GM13976 (cell line): ENCODE results near the gene CALN1.

Experiments
- DNase-seq: peaks from one replicate; pipeline ENCODE4 v3.0.0; 2012; ENCODE audit warnings: low spot score
- in situ Hi-C: fragments of 300-500 bp; cut with MboI; formaldehyde crosslinking; loops from one replicate; pipeline ENCODE4 v1.12.0; 2022; ENCODE audit warnings: low sequenced_read_pairs, mixed read lengths, inconsistent platforms; ENCODE audit not compliant: unreplicated experiment
- TF ChIP-seq, protein P1 (sequence below): IDR thresholded peaks from 2 replicates; pipeline ENCODE4 v1.5.1; 2012; ENCODE audit warnings: borderline replicate concordance, mild to moderate bottlenecking; ENCODE audit not compliant: insufficient read depth; ENCODE audit errors: extremely low read depth, missing control alignments, control extremely low read depth

Gene CALN1

DNA sequence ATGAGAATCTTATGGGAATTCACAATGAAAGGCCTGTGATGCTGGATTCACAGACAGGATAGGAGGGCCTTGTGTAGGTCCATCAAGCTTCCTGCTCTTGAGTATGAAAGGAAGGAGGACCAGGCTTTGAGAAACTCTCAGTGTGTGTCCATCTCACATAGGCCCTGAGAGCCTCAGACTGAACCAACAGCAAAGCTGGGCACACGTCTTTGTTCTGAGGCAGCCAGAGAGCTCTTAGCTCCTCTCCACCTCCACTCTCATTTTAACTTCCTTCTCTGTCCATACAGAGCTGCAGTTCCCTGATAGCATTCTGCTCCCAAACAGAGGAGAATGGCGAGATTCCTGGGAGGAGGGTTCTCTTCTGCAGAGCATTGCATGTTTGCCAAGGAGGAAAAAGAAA is 515.6 kb downstream of the CALN1 start:
- TF ChIP-seq, protein P1, sequence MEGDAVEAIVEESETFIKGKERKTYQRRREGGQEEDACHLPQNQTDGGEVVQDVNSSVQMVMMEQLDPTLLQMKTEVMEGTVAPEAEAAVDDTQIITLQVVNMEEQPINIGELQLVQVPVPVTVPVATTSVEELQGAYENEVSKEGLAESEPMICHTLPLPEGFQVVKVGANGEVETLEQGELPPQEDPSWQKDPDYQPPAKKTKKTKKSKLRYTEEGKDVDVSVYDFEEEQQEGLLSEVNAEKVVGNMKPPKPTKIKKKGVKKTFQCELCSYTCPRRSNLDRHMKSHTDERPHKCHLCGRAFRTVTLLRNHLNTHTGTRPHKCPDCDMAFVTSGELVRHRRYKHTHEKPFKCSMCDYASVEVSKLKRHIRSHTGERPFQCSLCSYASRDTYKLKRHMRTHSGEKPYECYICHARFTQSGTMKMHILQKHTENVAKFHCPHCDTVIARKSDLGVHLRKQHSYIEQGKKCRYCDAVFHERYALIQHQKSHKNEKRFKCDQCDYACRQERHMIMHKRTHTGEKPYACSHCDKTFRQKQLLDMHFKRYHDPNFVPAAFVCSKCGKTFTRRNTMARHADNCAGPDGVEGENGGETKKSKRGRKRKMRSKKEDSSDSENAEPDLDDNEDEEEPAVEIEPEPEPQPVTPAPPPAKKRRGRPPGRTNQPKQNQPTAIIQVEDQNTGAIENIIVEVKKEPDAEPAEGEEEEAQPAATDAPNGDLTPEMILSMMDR = no peak
- DNase-seq = no peak
- in situ Hi-C loops = no loop called here

DNA sequence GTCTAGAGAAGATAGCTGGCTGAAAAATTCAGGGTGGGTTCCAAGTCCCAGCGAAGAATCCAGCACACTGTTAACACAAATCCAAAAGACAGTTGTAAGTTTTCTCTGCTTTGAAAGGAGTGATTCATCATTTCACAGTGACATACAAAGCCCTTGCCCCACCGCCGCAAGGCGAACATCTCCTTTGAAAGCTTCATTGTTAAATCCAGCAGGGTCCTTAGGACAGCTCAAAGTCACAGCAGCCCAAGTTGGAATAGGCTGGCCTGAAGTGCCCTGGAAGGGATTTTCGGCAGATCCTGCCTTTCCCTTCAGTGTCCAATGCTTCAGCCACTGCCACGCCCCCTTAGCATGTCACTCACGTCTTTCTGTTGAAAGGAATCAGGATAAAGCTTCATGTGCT is 526.1 kb downstream of the CALN1 start:
- in situ Hi-C loops = no loop called here
- TF ChIP-seq, protein P1 = no peak
- DNase-seq = no peak

DNA sequence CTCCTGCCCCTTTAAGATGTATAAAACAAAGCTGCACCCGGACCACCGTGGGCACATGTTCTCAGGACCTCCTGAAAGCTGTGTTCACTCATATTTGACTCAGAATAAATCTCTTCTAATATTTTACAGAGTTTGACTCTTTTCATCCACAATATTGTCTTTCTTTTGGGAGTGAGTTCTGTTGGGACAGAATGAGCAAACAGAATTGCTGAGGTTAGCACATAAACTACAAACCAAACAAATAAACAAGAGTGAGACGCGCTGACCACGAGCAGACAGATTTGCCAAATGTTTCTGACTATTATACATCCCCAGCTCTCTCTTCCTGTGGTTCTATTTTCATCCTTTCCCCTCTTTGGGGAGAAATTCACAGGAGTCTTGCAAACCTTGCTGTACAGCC is 526.7 kb downstream of the CALN1 start:
- in situ Hi-C loops = no loop called here
- TF ChIP-seq, protein P1 = no peak
- no peak for DNase-seq

DNA sequence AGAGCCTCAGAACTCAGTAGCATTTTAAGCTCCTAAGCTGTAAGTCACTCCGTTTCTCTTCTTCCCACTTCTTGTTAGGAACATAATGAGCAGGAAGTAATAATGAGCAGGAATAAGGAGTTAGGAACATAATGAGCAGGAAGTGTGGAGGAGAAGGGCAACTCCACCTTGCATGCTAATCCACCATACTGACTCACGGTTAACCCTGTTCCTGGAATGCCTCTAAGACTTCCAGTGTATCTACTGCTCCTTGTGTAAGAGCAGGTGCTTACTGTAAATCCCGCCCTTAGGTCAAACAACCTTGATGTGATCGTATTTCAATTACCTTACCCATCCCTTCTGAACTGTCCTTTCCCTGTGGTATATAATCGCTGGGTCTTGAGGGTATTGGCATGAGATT is 528.7 kb downstream of the CALN1 start:
- TF ChIP-seq, protein P1 = no peak
- in situ Hi-C loops = no loop called here
- DNase-seq = no peak

DNA sequence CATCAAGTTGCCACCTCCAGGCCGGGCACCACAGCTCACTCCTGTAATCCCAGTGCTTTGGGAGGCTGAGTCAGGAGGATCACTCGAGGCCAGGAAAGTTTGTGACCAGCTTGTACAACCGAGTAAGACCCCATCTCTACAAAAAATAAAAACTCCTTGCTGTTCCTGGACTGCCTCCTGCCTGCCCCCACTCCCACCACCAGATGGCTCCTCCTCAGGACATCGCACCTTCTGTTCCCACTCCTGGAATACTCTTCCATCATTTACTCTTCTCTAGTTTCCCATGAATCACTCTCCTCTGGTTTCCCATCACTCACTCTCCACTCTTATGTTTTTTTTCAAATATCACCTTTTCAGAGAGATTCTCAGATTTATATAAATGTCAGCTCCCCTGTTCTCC is 540.7 kb downstream of the CALN1 start:
- DNase-seq = no peak
- TF ChIP-seq, protein P1 = no peak
- in situ Hi-C loops = no loop called here

DNA sequence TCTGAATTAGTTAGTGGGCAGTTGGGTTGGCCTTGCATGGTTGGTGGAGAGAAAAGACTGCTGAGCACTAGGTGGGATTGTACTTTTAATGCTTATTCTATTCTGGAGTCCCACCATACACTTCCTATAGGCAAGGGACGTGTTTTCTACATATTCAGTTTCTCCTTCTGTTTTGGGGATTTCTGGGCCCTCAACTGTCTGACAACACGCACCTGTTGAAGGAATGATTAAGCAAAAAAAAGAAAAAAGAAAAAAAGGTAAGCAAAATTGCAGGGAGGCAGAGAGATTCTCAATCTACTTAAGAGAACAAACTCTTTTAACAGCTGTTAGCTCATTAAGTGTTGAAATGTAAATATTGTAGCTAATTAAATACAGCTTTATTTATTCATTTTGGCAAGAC is 541.3 kb downstream of the CALN1 start:
- in situ Hi-C loops = no loop called here
- TF ChIP-seq, protein P1 = no peak
- no peak for DNase-seq

DNA sequence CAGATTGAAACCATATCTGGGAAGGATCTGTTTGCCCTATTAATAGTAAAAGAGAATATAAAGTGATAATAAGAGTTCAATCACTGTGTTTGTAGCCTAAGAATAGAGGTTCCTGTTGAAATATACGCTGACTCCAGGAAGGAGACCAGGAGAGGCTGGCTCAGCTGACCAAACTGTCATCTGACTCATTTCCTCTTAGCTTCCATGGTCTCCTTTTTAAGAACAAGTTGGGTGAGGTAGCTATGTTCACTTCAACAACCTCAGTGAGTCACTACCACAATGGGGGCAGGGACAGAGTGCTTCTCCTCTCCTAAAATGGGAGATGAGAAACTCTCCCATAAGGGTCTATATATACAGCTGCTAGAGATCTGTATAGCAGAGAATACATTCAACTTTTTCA is 543.3 kb downstream of the CALN1 start:
- in situ Hi-C loops = no loop called here
- TF ChIP-seq, protein P1 = no peak
- no peak for DNase-seq
